ENCODE results near the gene MAVS. TPM values are rescaled to one million over a fixed set of nuclear protein-coding genes. Genes with fewer than 3 reads are reported as not detected.

MAVS gene
- total RNA-seq, 2 experiments from 2014 or later: 31.1 to 31.6 TPM

GRCh38 chr20:3804254-3804751, 42.3 kb upstream of the MAVS start:
- H3K36me3 Mint-ChIP-seq (ENCODE audit: low read depth): peaks cover 88% of the 10 kb centered on the region
- no peaks in the 10 kb centered on the region for H3K9me3 Mint-ChIP-seq
- H3K27me3 Mint-ChIP-seq: no peaks in the 10 kb centered on the region
- H3K4me3 Mint-ChIP-seq: no peak overlapping the region
- H3K27ac Mint-ChIP-seq: peak overlapping the region; percentile 72
- ChIA-PET POLR2A (interaction anchor here (0.8 to 2.1 kb wide), 4 partner anchors 8 to 18 kb away, joined by 3 to 12 read pairs (median 6); partner anchors contain the start of genes AP5S1, CDC25B and CENPB), CTCF (interaction anchor here (0.8 kb wide), 1 partner anchor 16 kb away, joined by 5 read pairs; the partner anchor contains the start of gene AP5S1)
- peaks cover 85% of the 10 kb centered on the region for H3K4me1 Mint-ChIP-seq
- DNase-seq: no peak

GRCh38 chr20:3804781-3805180, 41.9 kb upstream of the MAVS start:
- ChIA-PET POLR2A (interaction anchor here (0.8 to 2.1 kb wide), 5 partner anchors 9 to 19 kb away, joined by 3 to 12 read pairs (median 5); partner anchors contain the start of genes AP5S1, CDC25B and CENPB), CTCF (interaction anchor here (0.8 kb wide), 1 partner anchor 16 kb away, joined by 5 read pairs; the partner anchor contains the start of gene AP5S1)
- Mint-ChIP-seq H3K4me1 (peaks cover 83% of the 10 kb centered on the region), H3K4me3 (no peak overlapping the region), H3K36me3 (ENCODE audit: low read depth) (peaks cover 83% of the 10 kb centered on the region), H3K9me3 (no peaks in the 10 kb centered on the region), H3K27ac (peak overlapping the region; percentile 73), H3K27me3 (no peaks in the 10 kb centered on the region)
- DNase-seq: no peak

GRCh38 chr20:3808544-3808943, 38.1 kb upstream of the MAVS start:
- CTCF ChIA-PET: interaction anchor here (0.7 kb wide), 1 partner anchor 9 kb away, joined by 6 read pairs; no protein-coding TSS in a partner anchor

GRCh38 chr20:3811467-3812258, 35.0 kb upstream of the MAVS start:
- H3K9me3 Mint-ChIP-seq: no peaks in the 10 kb centered on the region
- ChIA-PET POLR2A (interaction anchor here (0.8 to 5.3 kb wide), 8 partner anchors 9 to 95 kb away, joined by 3 to 57 read pairs (median 4); partner anchors contain the start of genes ADISSP, AP5S1 and CENPB), CTCF (interaction anchor here (0.8 to 3.6 kb wide), 7 partner anchors 12 to 271 kb away, joined by 3 to 16 read pairs (median 4); partner anchors contain the start of genes CDC25B and CENPB)
- no peaks in the 10 kb centered on the region for H3K27me3 Mint-ChIP-seq
- H3K4me3 Mint-ChIP-seq: peak overlapping the region; percentile 71
- H3K36me3 Mint-ChIP-seq (ENCODE audit: low read depth): peaks cover 34% of the 10 kb centered on the region
- peak; percentile 94 for DNase-seq
- peaks cover 81% of the 10 kb centered on the region for H3K4me1 Mint-ChIP-seq
- H3K27ac Mint-ChIP-seq: peak overlapping the region; percentile 99

More at GRCh38 chr20:3808544-3808943, 38.1 kb upstream of the MAVS start:
- peaks cover 63% of the 10 kb centered on the region for H3K36me3 Mint-ChIP-seq (ENCODE audit: low read depth)
- H3K27me3 Mint-ChIP-seq: no peaks in the 10 kb centered on the region
- POLR2A ChIA-PET: interaction anchor here (0.7 to 1.4 kb wide), 2 partner anchors 30 to 70 kb away, joined by 3 read pairs; no protein-coding TSS in a partner anchor
- H3K27ac Mint-ChIP-seq: peak overlapping the region; percentile 83
- no peak for DNase-seq
- H3K4me1 Mint-ChIP-seq: peaks cover 81% of the 10 kb centered on the region
- no peaks in the 10 kb centered on the region for H3K9me3 Mint-ChIP-seq
- no peak overlapping the region for H3K4me3 Mint-ChIP-seq

- Mint-ChIP-seq H3K4me1 (peaks cover 81% of the 10 kb centered on the region), H3K27me3 (no peaks in the 10 kb centered on the region)
- POLR2A ChIA-PET: interaction anchor here (1.0 to 5.3 kb wide), 4 partner anchors 8 to 270 kb away, joined by 3 to 57 read pairs (median 28); partner anchors contain the start of genes ADISSP, AP5S1 and CENPB
Measured at GRCh38 chr20:3812259-3812681, 34.4 kb upstream of the MAVS start.

GRCh38 chr20:3812975-3813847, 33.4 kb upstream of the MAVS start:
- no peak for DNase-seq
- H3K4me1 Mint-ChIP-seq: peaks cover 80% of the 10 kb centered on the region
- ChIA-PET POLR2A (interaction anchor here (0.7 to 5.3 kb wide), 6 partner anchors 7 to 269 kb away, joined by 3 to 57 read pairs (median 3); partner anchors contain the start of genes AP5S1 and CENPB), CTCF (interaction anchor here (0.5 to 3.6 kb wide), 8 partner anchors 13 to 272 kb away, joined by 3 to 16 read pairs (median 3); partner anchors contain the start of genes ADISSP, CDC25B and CENPB)
- H3K4me3 Mint-ChIP-seq: no peak overlapping the region
- no peaks in the 10 kb centered on the region for H3K27me3 Mint-ChIP-seq
- H3K36me3 Mint-ChIP-seq (ENCODE audit: low read depth): peaks cover 20% of the 10 kb centered on the region
- peak overlapping the region; percentile 99 for H3K27ac Mint-ChIP-seq
- H3K9me3 Mint-ChIP-seq: no peaks in the 10 kb centered on the region

More at GRCh38 chr20:3812259-3812681, 34.4 kb upstream of the MAVS start:
- Mint-ChIP-seq H3K4me3 (peak overlapping the region; percentile 71), H3K9me3 (no peaks in the 10 kb centered on the region), H3K27ac (peak overlapping the region; percentile 99), H3K36me3 (ENCODE audit: low read depth) (peaks cover 28% of the 10 kb centered on the region)
- no peak for DNase-seq
- CTCF ChIA-PET: interaction anchor here (0.7 to 3.6 kb wide), 6 partner anchors 12 to 270 kb away, joined by 3 to 16 read pairs (median 5); partner anchors contain the start of genes CDC25B and CENPB

GRCh38 chr20:3813848-3814581, 32.6 kb upstream of the MAVS start:
- Mint-ChIP-seq H3K36me3 (ENCODE audit: low read depth) (peaks cover 18% of the 10 kb centered on the region), H3K9me3 (no peaks in the 10 kb centered on the region), H3K27ac (peak overlapping the region; percentile 99), H3K4me3 (no peak overlapping the region), H3K27me3 (no peaks in the 10 kb centered on the region), H3K4me1 (peaks cover 84% of the 10 kb centered on the region)
- no peak for DNase-seq
- ChIA-PET POLR2A (interaction anchor here (0.7 to 5.3 kb wide), 4 partner anchors 9 to 76 kb away, joined by 3 to 57 read pairs (median 3); partner anchors contain the start of gene CENPB), CTCF (interaction anchor here (0.5 to 3.6 kb wide), 8 partner anchors 14 to 257 kb away, joined by 3 to 16 read pairs (median 4); partner anchors contain the start of genes ADISSP, CDC25B and CENPB)

- POLR2A ChIA-PET: interaction anchor here (1.2 to 5.3 kb wide), 3 partner anchors 8 to 29 kb away, joined by 3 to 57 read pairs (median 9); partner anchors contain the start of gene CENPB
- Mint-ChIP-seq H3K36me3 (ENCODE audit: low read depth) (peaks cover 16% of the 10 kb centered on the region), H3K4me1 (peaks cover 89% of the 10 kb centered on the region), H3K4me3 (no peak overlapping the region), H3K9me3 (no peaks in the 10 kb centered on the region), H3K27me3 (no peaks in the 10 kb centered on the region), H3K27ac (peak overlapping the region; percentile 96)
- DNase-seq: no peak
- CTCF ChIA-PET: interaction anchor here (1.1 to 3.6 kb wide), 3 partner anchors 20 to 256 kb away, joined by 4 to 16 read pairs (median 5); partner anchors contain the start of genes CDC25B and CENPB
Measured at GRCh38 chr20:3814928-3815495, 31.6 kb upstream of the MAVS start.

GRCh38 chr20:3815703-3816315, 30.8 kb upstream of the MAVS start:
- peak overlapping the region; percentile 49 for H3K4me3 Mint-ChIP-seq
- ChIA-PET CTCF (interaction anchor here (1.7 to 1.8 kb wide), 2 partner anchors 28 to 29 kb away, joined by 5 to 7 read pairs; partner anchors contain the start of gene CENPB), POLR2A (interaction anchor here (1.0 to 5.3 kb wide), 4 partner anchors 12 to 34 kb away, joined by 4 to 57 read pairs (median 6); partner anchors contain the start of genes CENPB and SPEF1)
- H3K4me1 Mint-ChIP-seq: peaks cover 83% of the 10 kb centered on the region
- peaks cover 13% of the 10 kb centered on the region for H3K36me3 Mint-ChIP-seq (ENCODE audit: low read depth)
- H3K27ac Mint-ChIP-seq: peak overlapping the region; percentile 96
- peak; percentile 69 for DNase-seq
- H3K27me3 Mint-ChIP-seq: no peaks in the 10 kb centered on the region
- no peaks in the 10 kb centered on the region for H3K9me3 Mint-ChIP-seq

Data from activated CD4-positive, alpha-beta memory T cell treated with anti-CD3 and anti-CD28 coated beads, Interleukin-2, amount 10 ng/mL, durations not matched to agents 7 days and 5 days (primary cell).